ENCODE measurements around the gene HDDC3. TPM values are rescaled to one million over a fixed set of nuclear protein-coding genes. Genes with fewer than 3 reads are reported as not detected.

The HDDC3 gene
- total RNA-seq, 6 donors from 2014 or later: 5.0 to 19.3 (median 12.5) TPM

GRCh38 chr15:90972133-90972532 is 39.8 kb upstream of the HDDC3 start:
- peaks cover 0 to 20% (median 15%) of the 10 kb centered on the region in 4 donors for H3K36me3 ChIP-seq
- H3K4me1 ChIP-seq: no peaks in the 10 kb centered on the region
- DNase-seq (no peak), ATAC-seq (ENCODE audit: low FRiP score in 2 of 2) (no peak)
- H3K4me3 ChIP-seq: no peak overlapping the region
- H3K27ac ChIP-seq: no peak overlapping the region
- no peak for TF ChIP-seq POLR2A (IDR thresholded peaks at IDR 0.05)
- TF ChIP-seq, protein P1, sequence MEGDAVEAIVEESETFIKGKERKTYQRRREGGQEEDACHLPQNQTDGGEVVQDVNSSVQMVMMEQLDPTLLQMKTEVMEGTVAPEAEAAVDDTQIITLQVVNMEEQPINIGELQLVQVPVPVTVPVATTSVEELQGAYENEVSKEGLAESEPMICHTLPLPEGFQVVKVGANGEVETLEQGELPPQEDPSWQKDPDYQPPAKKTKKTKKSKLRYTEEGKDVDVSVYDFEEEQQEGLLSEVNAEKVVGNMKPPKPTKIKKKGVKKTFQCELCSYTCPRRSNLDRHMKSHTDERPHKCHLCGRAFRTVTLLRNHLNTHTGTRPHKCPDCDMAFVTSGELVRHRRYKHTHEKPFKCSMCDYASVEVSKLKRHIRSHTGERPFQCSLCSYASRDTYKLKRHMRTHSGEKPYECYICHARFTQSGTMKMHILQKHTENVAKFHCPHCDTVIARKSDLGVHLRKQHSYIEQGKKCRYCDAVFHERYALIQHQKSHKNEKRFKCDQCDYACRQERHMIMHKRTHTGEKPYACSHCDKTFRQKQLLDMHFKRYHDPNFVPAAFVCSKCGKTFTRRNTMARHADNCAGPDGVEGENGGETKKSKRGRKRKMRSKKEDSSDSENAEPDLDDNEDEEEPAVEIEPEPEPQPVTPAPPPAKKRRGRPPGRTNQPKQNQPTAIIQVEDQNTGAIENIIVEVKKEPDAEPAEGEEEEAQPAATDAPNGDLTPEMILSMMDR (IDR thresholded peaks at IDR 0.05): no peak
- TF ChIP-seq POLR2AphosphoS5 (IDR thresholded peaks at IDR 0.05): no peak
- no peak for TF ChIP-seq EP300 (IDR thresholded peaks at IDR 0.05)
- WGBS, 2 donors: 86 to 94% methylated on average over 5 of the region's 5 CpGs
- no peaks in the 10 kb centered on the region for H3K9me3 ChIP-seq
- no peaks in the 10 kb centered on the region for H3K27me3 ChIP-seq

DNA sequence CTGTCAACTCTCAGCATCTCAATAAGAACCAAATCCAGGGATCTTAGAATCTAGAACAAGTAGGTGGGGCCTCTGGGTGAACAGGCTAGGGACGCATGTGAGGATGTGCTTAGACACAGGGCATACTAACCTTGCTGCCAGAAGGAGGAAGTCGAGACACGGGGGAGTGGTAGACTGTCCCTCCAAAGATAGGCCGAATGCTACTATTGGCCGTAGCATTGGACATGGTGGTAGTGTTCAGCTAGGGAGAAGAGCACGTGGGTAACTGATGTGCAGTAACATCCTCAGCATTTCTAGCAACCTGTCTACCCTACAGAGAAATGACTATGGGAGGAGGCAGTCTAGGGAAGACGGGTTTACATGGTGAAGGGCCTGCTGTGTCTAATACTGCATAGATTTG is 37.9 kb upstream of the HDDC3 start:
- TF ChIP-seq, protein P1 (IDR thresholded peaks at IDR 0.05): no peak
- TF ChIP-seq POLR2A (IDR thresholded peaks at IDR 0.05): no peak
- TF ChIP-seq POLR2AphosphoS5 (IDR thresholded peaks at IDR 0.05): no peak
- TF ChIP-seq EP300 (IDR thresholded peaks at IDR 0.05): no peak
- WGBS, 2 donors: 97% methylated on average over 5 to 7 of the region's 7 CpGs
- Histone ChIP-seq H3K27me3 (no peaks in the 10 kb centered on the region), H3K9me3 (no peaks in the 10 kb centered on the region), H3K4me1 (no peaks in the 10 kb centered on the region), H3K27ac (no peak overlapping the region), H3K4me3 (no peak overlapping the region), H3K36me3 (peaks cover 0 to 23% (median 20%) of the 10 kb centered on the region in 4 donors)
- DNase-seq (no peak), ATAC-seq (ENCODE audit: low FRiP score in 2 of 2) (no peak)

GRCh38 chr15:90968434-90968833 is 36.1 kb upstream of the HDDC3 start:
- 89 to 94% methylated on average over 1 of the region's 1 CpG for WGBS, 2 donors

GRCh38 chr15:90967206-90967605 is 34.9 kb upstream of the HDDC3 start:
- 95 to 96% methylated on average over 5 of the region's 5 CpGs for WGBS, 2 donors
- DNase-seq (no peak), ATAC-seq (ENCODE audit: low FRiP score in 2 of 2) (no peak)
- H3K36me3 ChIP-seq: peaks cover 0 to 22% (median 13%) of the 10 kb centered on the region in 4 donors
- TF ChIP-seq EP300 (IDR thresholded peaks at IDR 0.05) (no peak), POLR2A (IDR thresholded peaks at IDR 0.05) (no peak), POLR2AphosphoS5 (IDR thresholded peaks at IDR 0.05) (no peak)
- TF ChIP-seq, protein P1 (IDR thresholded peaks at IDR 0.05): no peak
- no peaks in the 10 kb centered on the region for H3K9me3 ChIP-seq
- H3K27me3 ChIP-seq: no peaks in the 10 kb centered on the region
- H3K4me1 ChIP-seq: no peaks in the 10 kb centered on the region
- no peak overlapping the region for H3K4me3 ChIP-seq
- no peak overlapping the region for H3K27ac ChIP-seq

More at GRCh38 chr15:90968434-90968833, 36.1 kb upstream of the HDDC3 start:
- H3K4me3 ChIP-seq: no peak overlapping the region
- H3K27ac ChIP-seq: no peak overlapping the region
- no peaks in the 10 kb centered on the region for H3K27me3 ChIP-seq
- DNase-seq: no peak
- ATAC-seq (ENCODE audit: low FRiP score in 2 of 2): no peak
- H3K36me3 ChIP-seq: peaks cover 0 to 19% (median 10%) of the 10 kb centered on the region in 4 donors
- H3K4me1 ChIP-seq: no peaks in the 10 kb centered on the region
- TF ChIP-seq POLR2A (IDR thresholded peaks at IDR 0.05) (no peak), EP300 (IDR thresholded peaks at IDR 0.05) (no peak), POLR2AphosphoS5 (IDR thresholded peaks at IDR 0.05) (no peak)
- TF ChIP-seq, protein P1 (IDR thresholded peaks at IDR 0.05): no peak
- no peaks in the 10 kb centered on the region for H3K9me3 ChIP-seq

DNA sequence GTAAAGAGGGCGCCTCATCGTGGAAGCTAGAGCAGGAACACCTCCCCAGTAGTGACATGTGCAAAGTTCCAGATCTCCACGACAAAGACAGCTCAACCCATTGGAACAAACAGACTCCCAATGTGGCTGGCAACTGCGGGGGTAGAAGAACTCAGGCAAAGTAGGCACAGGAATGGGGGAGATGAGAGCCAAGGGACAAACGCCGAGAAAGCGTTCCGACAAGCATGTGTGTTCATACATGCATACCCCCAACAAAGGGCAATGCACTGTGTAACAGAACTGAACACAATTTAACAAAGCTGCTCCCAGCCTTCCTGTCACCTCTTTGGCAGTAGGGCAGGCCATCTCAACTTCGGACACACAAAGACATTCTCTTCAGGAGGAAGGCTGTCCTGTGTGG is 33.9 kb upstream of the HDDC3 start:
- ATAC-seq (ENCODE audit: low FRiP score in 2 of 2): no peak
- TF ChIP-seq EP300 (IDR thresholded peaks at IDR 0.05) (no peak), POLR2AphosphoS5 (IDR thresholded peaks at IDR 0.05) (no peak), POLR2A (IDR thresholded peaks at IDR 0.05) (no peak)
- TF ChIP-seq, protein P1 (IDR thresholded peaks at IDR 0.05): no peak
- H3K4me3 ChIP-seq: no peak overlapping the region
- H3K27me3 ChIP-seq: no peaks in the 10 kb centered on the region
- H3K36me3 ChIP-seq: peaks cover 0 to 32% (median 20%) of the 10 kb centered on the region in 4 donors
- H3K27ac ChIP-seq: no peak overlapping the region
- H3K4me1 ChIP-seq: no peaks in the 10 kb centered on the region
- WGBS, 2 donors: 83 to 86% methylated on average over 9 of the region's 9 CpGs
- no peaks in the 10 kb centered on the region for H3K9me3 ChIP-seq
- no peak for DNase-seq

Data from upper lobe of left lung (tissue), 6 donors.